Vagina (tissue), 2 donors: Measurements from ENCODE around the gene MEF2D.

Source experiments
- CTCF ChIP-seq, 3 experiments: fragments of 450-650 bp in 2 of 3; fragments of 200-600 bp in 1 of 3; sonication (generic) in 1 of 3; IDR thresholded peaks; one replicate each; pipeline ENCODE4 v1.5.1; 2017 to 2019; ENCODE audit warnings: antibody characterized with exemption in 3 of 3, mild to moderate bottlenecking in 2 of 3, moderate library complexity in 2 of 3
- POLR2AphosphoS5 ChIP-seq, 2 donors: sonication (generic); formaldehyde crosslinking; IDR thresholded peaks; one replicate each; pipeline ENCODE4 v1.9.0; 2017; ENCODE audit warnings: antibody characterized with exemption in 2 of 2, mild to moderate bottlenecking in 2 of 2, low read depth in 1 of 2; ENCODE audit not compliant: insufficient read depth in 1 of 2

GRCh38 chr1:156471496-156472490 is 28.8 kb downstream of the MEF2D start:
- TF ChIP-seq CTCF (IDR thresholded peaks at IDR 0.05) (no peak), POLR2AphosphoS5 (IDR thresholded peaks at IDR 0.05; ENCODE audit: insufficient read depth in 1 of 2, low read depth in 1 of 2) (no peak)
